HepG2 (cell line): ENCODE results near the gene TJAP1. TPM values are rescaled to one million over a fixed set of nuclear protein-coding genes. Genes with fewer than 3 reads are reported as not detected.

ENCODE experiments used
- ATAC-seq: fragments of 200-7000 bp; cut with Tn5 transposase; 3 replicates; pipeline ENCODE4 v1.9.1; 2020; ENCODE audit warnings: mild to moderate bottlenecking, moderate library complexity
- BruUV-seq: library from RNA; stranded (reverse); fragments of 400-500 nt; replicated peaks from 2 replicates; lab custom pipeline; 2021; lab: Mats Ljungman, UMichigan
- CTCF ChIA-PET: fragments of 300-600 bp; formaldehyde crosslinking; extraction: SDS; loops from one replicate; lab custom pipeline; 2021; ENCODE audit warnings: low total read pairs, inconsistent platforms, low intra/inter-chr PET ratio; lab: Yijun Ruan, JAX
- POLR2A ChIA-PET: fragments of 350-600 bp; sonication (Branson Sonifier 250); formaldehyde crosslinking; loops from one replicate; lab custom pipeline; 2020; ENCODE audit warnings: antibody characterized with exemption, inconsistent platforms; lab: Yijun Ruan, JAX
- DNase-seq: peaks from one replicate; pipeline ENCODE4 v3.0.0-alpha.2; 2015; ENCODE audit warnings: low spot score
- FAIRE-seq: peaks from 3 replicates; lab custom pipeline; 2011; peaks lifted over from hg19 to GRCh38; lab: Jason Lieb, UNC
- H2AFZ ChIP-seq: one replicate; pipeline ENCODE4 v1.6.1; 2011; ENCODE audit warnings: low read length, inconsistent platforms
- H3K27ac ChIP-seq: fragments of 300-600 bp; 3 replicates; pipeline ENCODE4 v1.8.0; 2011; ENCODE audit warnings: mixed run types, mild to moderate bottlenecking, mixed read lengths, low read length, inconsistent platforms; ENCODE audit not compliant: insufficient read depth; ENCODE audit errors: extremely low read length
- H3K27me3 ChIP-seq, 2 experiments: fragments of 200-600 bp in 1 of 2; 2 replicates in 1 of 2; 3 replicates in 1 of 2; pipeline versions ENCODE4 v1.6.0 to v1.8.0; 2011; ENCODE audit warnings: low read length in 2 of 2, mild to moderate bottlenecking in 2 of 2, moderate library complexity in 2 of 2, inconsistent platforms in 1 of 2; ENCODE audit not compliant: insufficient read depth in 2 of 2, control insufficient read depth in 1 of 2
- H3K36me3 ChIP-seq, 2 experiments: fragments of 200-600 bp in 1 of 2; replicated peaks in 1 of 2; 2 replicates in 1 of 2; 3 replicates in 1 of 2; pipeline versions ENCODE4 v1.5.1 to v1.8.0; 2011; ENCODE audit warnings: low read length in 2 of 2, inconsistent platforms in 1 of 2; ENCODE audit not compliant: insufficient read depth in 2 of 2, control insufficient read depth in 1 of 2
- H3K4me1 ChIP-seq: 2 replicates; pipeline ENCODE4 v1.5.1; 2012; ENCODE audit warnings: low read length, inconsistent platforms; ENCODE audit not compliant: insufficient read depth
- H3K4me2 ChIP-seq: 2 replicates; pipeline ENCODE4 v1.6.0; 2011; ENCODE audit warnings: low read depth, low read length, inconsistent platforms
- H3K4me3 ChIP-seq, 3 experiments: fragments of 200-600 bp in 1 of 3; sonication (generic), shearing (Covaris generic) in 1 of 3; replicated peaks in 1 of 3; 2 replicates each; pipeline ENCODE4 v1.5.1; 2011 to 2016; ENCODE audit warnings: low read length in 3 of 3, inconsistent platforms in 2 of 3, low read depth in 2 of 3, mild to moderate bottlenecking in 2 of 3, control low read depth in 1 of 3, mixed read lengths in 1 of 3; ENCODE audit not compliant: insufficient read depth in 1 of 3
- H3K79me2 ChIP-seq: one replicate; pipeline ENCODE4 v1.6.1; 2011; ENCODE audit warnings: low read length, inconsistent platforms; ENCODE audit not compliant: insufficient read depth
- H3K9ac ChIP-seq: 2 replicates; pipeline ENCODE4 v1.6.0; 2011; ENCODE audit warnings: mild to moderate bottlenecking, low read depth, low read length, inconsistent platforms; ENCODE audit not compliant: insufficient read depth
- H3K9me3 ChIP-seq: 2 replicates; pipeline ENCODE4 v1.5.1; 2012; ENCODE audit warnings: mild to moderate bottlenecking, low read length
- H4K20me1 ChIP-seq: 2 replicates; pipeline ENCODE4 v1.6.0; 2011; ENCODE audit warnings: inconsistent platforms, mild to moderate bottlenecking, low read length, moderate library complexity; ENCODE audit not compliant: insufficient read depth
- ATF1 ChIP-seq: IDR thresholded peaks from 2 replicates; pipeline ENCODE4 v1.6.1; 2016; ENCODE audit warnings: mild to moderate bottlenecking, control low read depth
- CBX5 ChIP-seq: sonication (generic); formaldehyde crosslinking; IDR thresholded peaks from 2 replicates; pipeline ENCODE4 v1.4.0; 2020; ENCODE audit warnings: missing genetic modification reagents, borderline replicate concordance
- CREB1 ChIP-seq, 2 experiments: fragments of 450-650 bp in 1 of 2; IDR thresholded peaks; 2 replicates each; pipeline ENCODE4 v1.6.1; 2016 to 2017; ENCODE audit warnings: control low read depth in 1 of 2, mild to moderate bottlenecking in 1 of 2, missing compliant biosample characterization in 1 of 2, missing genetic modification characterization in 1 of 2
- E2F2 ChIP-seq: sonication (generic); formaldehyde crosslinking; IDR thresholded peaks from 2 replicates; pipeline ENCODE4 v1.4.0; 2020; ENCODE audit warnings: missing genetic modification reagents, borderline replicate concordance
- GABPA ChIP-seq, 2 experiments: IDR thresholded peaks; 2 replicates each; pipeline ENCODE4 v1.6.1; 2011 to 2016; ENCODE audit warnings: low read depth in 2 of 2, low read length in 1 of 2, missing biosample characterization in 1 of 2, missing genetic modification characterization in 1 of 2
- HIVEP1 ChIP-seq: sonication (generic); formaldehyde crosslinking; IDR thresholded peaks from 2 replicates; pipeline ENCODE4 v1.4.0; 2020; ENCODE audit warnings: mild to moderate bottlenecking, missing genetic modification reagents
- HNF4G ChIP-seq, 2 experiments: sonication (generic) in 1 of 2; formaldehyde crosslinking in 1 of 2; IDR thresholded peaks; 2 replicates each; pipeline versions ENCODE4 v1.4.0 to v1.6.1; 2011 to 2020; ENCODE audit warnings: borderline replicate concordance in 2 of 2, low read depth in 2 of 2, mild to moderate bottlenecking in 2 of 2, low read length in 1 of 2, missing genetic modification reagents in 1 of 2, moderate library complexity in 1 of 2
- HOXA3 ChIP-seq: sonication (generic); formaldehyde crosslinking; IDR thresholded peaks from 2 replicates; pipeline ENCODE4 v1.5.0; 2020; ENCODE audit warnings: missing genetic modification reagents
- MAFK ChIP-seq, 2 experiments: IDR thresholded peaks in 1 of 2; conservative IDR thresholded peaks in 1 of 2; 2 replicates each; pipeline ENCODE4 v1.6.1; 2011; ENCODE audit warnings: improper control_type of control experiment in 2 of 2, low read length in 2 of 2
- MLX ChIP-seq: IDR thresholded peaks from 2 replicates; pipeline ENCODE4 v1.6.1; 2016
- MYNN ChIP-seq: sonication (generic); formaldehyde crosslinking; IDR thresholded peaks from 2 replicates; pipeline ENCODE4 v1.4.0; 2020; ENCODE audit warnings: mild to moderate bottlenecking, low read depth, missing genetic modification reagents
- RARG ChIP-seq: sonication (generic); formaldehyde crosslinking; IDR thresholded peaks from 2 replicates; pipeline ENCODE4 v1.4.0; 2020; ENCODE audit warnings: low read depth, mild to moderate bottlenecking, missing genetic modification reagents
- RNF219 ChIP-seq: sonication (generic); formaldehyde crosslinking; IDR thresholded peaks from 2 replicates; pipeline ENCODE4 v1.5.0; 2020; ENCODE audit warnings: mild to moderate bottlenecking, missing genetic modification reagents
- ZFP1 ChIP-seq: IDR thresholded peaks from 2 replicates; pipeline ENCODE4 v1.6.1; 2016
- ZNF253 ChIP-seq: sonication (generic); formaldehyde crosslinking; IDR thresholded peaks from 2 replicates; pipeline ENCODE4 v1.8.0; 2022; ENCODE audit warnings: mild to moderate bottlenecking, missing genetic modification reagents, borderline replicate concordance
- ZNF510 ChIP-seq: sonication (generic); formaldehyde crosslinking; IDR thresholded peaks from 2 replicates; pipeline ENCODE4 v1.4.0; 2020; ENCODE audit warnings: low read depth, mild to moderate bottlenecking, missing genetic modification reagents
- ZNF577 ChIP-seq: sonication (generic); formaldehyde crosslinking; IDR thresholded peaks from 2 replicates; pipeline ENCODE4 v1.4.0; 2020; ENCODE audit warnings: mild to moderate bottlenecking, low read depth, missing genetic modification reagents, borderline replicate concordance
- ZNF703 ChIP-seq: sonication (generic); formaldehyde crosslinking; IDR thresholded peaks from 2 replicates; pipeline ENCODE4 v1.5.1; 2020; ENCODE audit warnings: missing genetic modification reagents, mild to moderate bottlenecking, moderate library complexity, borderline replicate concordance
- WGBS: methylation state at CpG from one replicate; pipeline ENCODE4 v1.1.6; 2017; ENCODE audit warnings: low lambda C conversion rate; 5-methylcytosine and 5-hydroxymethylcytosine counted together
- in situ Hi-C: cut with HindIII; loops from 2 replicates; pipeline ENCODE4 v1.10.0; 2017; ENCODE audit warnings: low pct_unique_long_range_greater_than_20kb; ENCODE audit not compliant: extremely low pct_ligation_motif_present
- intact Hi-C: fragments of 100-400 bp; cut with micrococcal nuclease; formaldehyde crosslinking; loops from one replicate; pipeline ENCODE4 v1.10.0; 2022; ENCODE audit not compliant: unreplicated experiment
- polyA plus RNA-seq, 8 experiments: library from polyadenylated mRNA; depleted of rRNA in 3 of 8; stranded (reverse) in 7 of 8; unstranded in 1 of 8; fragments of >200 nt; fragmentation: Illumina TruSeq in 4 of 8; extraction: Trizol in 4 of 8; gene quantifications; 2 replicates each; pipeline versions ENCODE4 v1.2.1 to v1.2.3, GENCODE V29; 2011 to 2016; ENCODE audit warnings: low read depth in 4 of 8, missing spikeins in 1 of 8, mixed read lengths in 1 of 8; ENCODE audit not compliant: insufficient read depth in 1 of 8
- total RNA-seq, 5 experiments: library from RNA; depleted of rRNA; stranded (reverse); fragments of >200 nt; fragmentation: Illumina TruSeq; extraction: Trizol; gene quantifications; 2 replicates each; pipeline ENCODE4 v1.2.3, GENCODE V29; 2016; ENCODE audit warnings: low read depth in 1 of 5

The TJAP1 gene
- total and polyA plus RNA-seq, 2 of the 13 experiments (the other 11 are each of a cell fraction or from before 2014, with no cell fraction given), result 15.7 to 41.6 TPM

GRCh38 chr6:43499028-43499815 is 21.9 kb downstream of the TJAP1 start (continued):
- TF ChIP-seq HOXA3 (CRISPR knock-in tag), result 0 out of 2 replicates have a peak, but pooled peaks have one; percentile 14
- TF ChIP-seq ZNF703 (CRISPR knock-in tag), result no peak
- no peak for TF ChIP-seq ZNF510 (CRISPR knock-in tag)
- no peak for TF ChIP-seq HNF4G (IDR thresholded peaks at IDR 0.05; ENCODE audit: borderline replicate concordance, low read depth, low read length)
- TF ChIP-seq HNF4G (CRISPR knock-in tag; IDR thresholded peaks at IDR 0.05; ENCODE audit: borderline replicate concordance, low read depth), result peak; percentile 31; the same call in 1 of the 2 replicates
- TF ChIP-seq ZNF577 (CRISPR knock-in tag), result no peak
- TF ChIP-seq GABPA (IDR thresholded peaks at IDR 0.05; ENCODE audit: low read depth, low read length), result no peak
- 0 out of 2 replicates have a peak, but pooled peaks have one; percentile 42 for TF ChIP-seq GABPA (CRISPR knock-in tag; IDR thresholded peaks at IDR 0.05; ENCODE audit: low read depth)

- ChIA-PET CTCF (no interaction called here), POLR2A (interaction anchor here (1.2 kb wide), 1 partner anchor 10 kb away, joined by 3 read pairs; no protein-coding TSS in a partner anchor)
- no peak overlapping the region for H3K9ac ChIP-seq
- ATAC-seq, result no peak
- in situ Hi-C loops, result no loop called here
- BruUV-seq, result no TSS peak
- no peak overlapping the region for H3K4me2 ChIP-seq
- no peak for FAIRE-seq
- no peaks in the 10 kb centered on the region for H3K79me2 ChIP-seq
- H3K9me3 ChIP-seq, result no peaks in the 10 kb centered on the region
- no peak overlapping the region for H3K27ac ChIP-seq
- WGBS, result 97% methylated on average over 3 of the region's 3 CpGs
- DNase-seq, result no peak
- peaks cover 26% of the 10 kb centered on the region for H3K4me1 ChIP-seq
- H2AFZ ChIP-seq, result no peak overlapping the region
- H3K27me3 ChIP-seq, result no peaks in the 10 kb centered on the region
- H4K20me1 ChIP-seq, result no peaks in the 10 kb centered on the region
- peaks cover 50 to 66% of the 10 kb centered on the region in 2 experiments for H3K36me3 ChIP-seq
- no peak overlapping the region for H3K4me3 ChIP-seq
- intact Hi-C loops, result no loop called here
- TF ChIP-seq ATF1 (CRISPR knock-in tag) (no peak), MLX (CRISPR knock-in tag) (no peak), ZNF253 (no peak), E2F2 (no peak), HIVEP1 (CRISPR knock-in tag) (no peak), CREB1 (IDR thresholded peaks at IDR 0.05) (no peak), CREB1 (CRISPR knock-in tag; IDR thresholded peaks at IDR 0.05) (no peak), MYNN (CRISPR knock-in tag) (no peak), MAFK (conservative IDR thresholded peaks at IDR 0.05 in 1 of 2, IDR thresholded peaks at IDR 0.05 in 1 of 2; ENCODE audit: low read length in 2 of 2) (no peak), ZFP1 (CRISPR knock-in tag) (no peak), CBX5 (CRISPR knock-in tag) (no peak), RNF219 (CRISPR knock-in tag) (no peak), RARG (CRISPR knock-in tag) (no peak)
These were observed 23.6 kb downstream of the TJAP1 start for GRCh38 chr6:43500921-43501320.
